ENCODE data around the gene PRSS57.

- TF ChIP-seq CTCF (conservative IDR thresholded peaks at IDR 0.05): no peak; the same call in 1 of the 2 replicates
- no peak; the same call in 1 of the 2 replicates for TF ChIP-seq ZFX (IDR thresholded peaks at IDR 0.05)
Observed at GRCh38 chr19:680287-681028, 14.8 kb downstream of the PRSS57 start.

Data from C4-2B (cell line).